Cardiac muscle cell (in vitro differentiated cells and primary cell): Measurements from ENCODE around the gene GSTO2. TPM values are rescaled to one million over a fixed set of nuclear protein-coding genes. Genes with fewer than 3 reads are reported as not detected.

Source experiments
- DNase-seq, 2 donors: peaks; one replicate each; pipeline versions ENCODE4 v3.0.0 to v3.0.0-alpha.2; 2010 to 2017; ENCODE audit warnings: low read depth in 1 of 2, low spot score in 1 of 2
- H3K27ac ChIP-seq: fragments of 200-600 bp; sonication (generic); 2 replicates; pipeline ENCODE4 v1.5.1; 2016
- H3K27me3 ChIP-seq: fragments of 200-600 bp; sonication (generic); 2 replicates; pipeline ENCODE4 v1.6.0; 2016; ENCODE audit warnings: control low read depth
- H3K36me3 ChIP-seq: fragments of 200-600 bp; sonication (generic); 2 replicates; pipeline ENCODE4 v1.5.1; 2016; ENCODE audit warnings: control low read depth
- H3K4me1 ChIP-seq: fragments of 200-600 bp; sonication (generic); 2 replicates; pipeline ENCODE4 v1.8.1; 2017; ENCODE audit warnings: low read depth, mild to moderate bottlenecking, mixed run types
- H3K4me3 ChIP-seq: fragments of 200-600 bp; sonication (generic); 2 replicates; pipeline ENCODE4 v1.5.1; 2016; ENCODE audit warnings: mild to moderate bottlenecking
- H3K9me3 ChIP-seq: fragments of 200-600 bp; sonication (generic); 2 replicates; pipeline ENCODE4 v1.5.1; 2017; ENCODE audit warnings: low read depth, mild to moderate bottlenecking, control low read depth
- CTCF ChIP-seq: IDR thresholded peaks from 2 replicates; pipeline ENCODE4 v1.5.1; 2012; ENCODE audit warnings: low read depth, mild to moderate bottlenecking, low read length
- polyA plus RNA-seq: library from polyadenylated mRNA; unstranded; fragments of >200 nt; fragmentation: Nextera tagmentation; extraction: Ambion mirVana; gene quantifications from 2 replicates; pipeline ENCODE4 v1.2.1, GENCODE V29; 2016
- total RNA-seq: library from RNA; depleted of rRNA; stranded (reverse); fragments of >200 nt; gene quantifications from 2 replicates; pipeline ENCODE4 v1.2.3, GENCODE V29; 2016

The GSTO2 gene
- total and polyA plus RNA-seq, 2 experiments from 2014 or later, result 2.2 to 3.0 TPM

GRCh38 chr10:104277785-104278184, 8.8 kb downstream of the GSTO2 start:
- Histone ChIP-seq H3K27me3 (no peaks in the 10 kb centered on the region), H3K4me3 (no peak overlapping the region), H3K36me3 (no peaks in the 10 kb centered on the region), H3K4me1 (no peaks in the 10 kb centered on the region), H3K9me3 (no peaks in the 10 kb centered on the region), H3K27ac (no peak overlapping the region)
- DNase-seq, result no peak
- no peak for TF ChIP-seq CTCF

DNA sequence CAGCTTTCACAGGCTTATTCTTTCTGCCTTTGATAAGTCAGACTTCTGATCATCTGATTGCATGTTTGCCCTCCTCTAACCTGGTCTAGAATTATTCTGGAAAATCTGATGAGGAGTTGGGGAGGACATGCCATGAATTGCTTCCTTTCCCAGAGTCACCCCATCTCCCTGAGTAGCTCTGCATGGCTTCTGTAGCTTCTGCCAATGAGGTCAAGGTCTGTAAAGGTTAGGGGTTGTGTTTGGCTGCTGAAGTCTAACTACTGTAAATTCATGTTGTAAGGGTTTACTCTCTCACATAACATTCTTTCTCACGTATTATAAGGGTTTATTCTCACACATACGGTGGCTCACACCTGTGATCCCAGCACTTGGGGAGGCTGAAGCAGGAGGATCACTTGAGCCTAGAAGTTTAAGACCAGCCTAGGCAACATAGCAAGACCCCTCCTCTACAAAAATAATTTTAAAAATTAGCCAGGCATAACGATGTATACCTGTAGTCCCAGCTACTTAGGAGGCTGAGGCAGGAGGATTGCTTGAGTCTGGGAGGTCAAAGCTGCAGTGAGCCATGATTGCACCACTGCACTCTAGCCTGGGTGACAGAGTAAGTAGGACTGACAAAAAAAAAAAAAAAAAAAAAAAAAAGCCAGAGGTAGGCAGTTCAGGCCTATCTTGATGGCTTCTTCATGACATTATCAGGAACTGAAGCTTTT, 10.7 kb downstream of the GSTO2 start:
- Histone ChIP-seq H3K4me1 (no peaks in the 10 kb centered on the region), H3K9me3 (no peaks in the 10 kb centered on the region), H3K4me3 (no peak overlapping the region), H3K27me3 (no peaks in the 10 kb centered on the region), H3K36me3 (no peaks in the 10 kb centered on the region), H3K27ac (no peak overlapping the region)
- TF ChIP-seq CTCF, result no peak
- no peak for DNase-seq

- no peak for TF ChIP-seq CTCF
- Histone ChIP-seq H3K4me1 (no peaks in the 10 kb centered on the region), H3K9me3 (no peaks in the 10 kb centered on the region), H3K36me3 (no peaks in the 10 kb centered on the region), H3K27ac (no peak overlapping the region), H3K4me3 (no peak overlapping the region), H3K27me3 (no peaks in the 10 kb centered on the region)
- DNase-seq, result no peak
Measured at GRCh38 chr10:104281694-104282093, 12.7 kb downstream of the GSTO2 start.

GRCh38 chr10:104284846-104285245, 15.9 kb downstream of the GSTO2 start:
- Histone ChIP-seq H3K27ac (no peak overlapping the region), H3K9me3 (no peaks in the 10 kb centered on the region), H3K27me3 (no peaks in the 10 kb centered on the region), H3K4me1 (no peaks in the 10 kb centered on the region), H3K4me3 (no peak overlapping the region), H3K36me3 (no peaks in the 10 kb centered on the region)
- TF ChIP-seq CTCF, result no peak
- DNase-seq, result no peak

DNA sequence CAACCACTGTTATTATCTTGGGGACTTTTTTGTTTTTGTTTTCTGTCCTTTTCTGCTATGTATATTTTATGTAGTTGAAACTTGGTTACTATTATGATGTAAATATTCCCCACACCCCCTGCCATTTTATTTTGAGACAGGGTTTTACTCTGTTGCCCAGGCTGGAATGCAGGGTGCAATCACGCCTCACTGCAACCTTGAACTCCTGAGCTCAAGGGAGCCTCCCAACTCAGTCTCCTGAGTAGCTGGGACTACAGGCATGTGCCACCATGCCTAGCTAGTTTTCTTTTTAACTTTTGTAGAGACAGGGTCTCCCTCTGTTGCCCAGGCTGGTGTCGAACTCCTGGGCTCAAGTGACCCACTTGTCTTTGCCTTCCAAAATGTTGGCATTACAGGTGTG, 18.0 kb downstream of the GSTO2 start:
- no peaks in the 10 kb centered on the region for H3K27me3 ChIP-seq
- H3K36me3 ChIP-seq, result no peaks in the 10 kb centered on the region
- TF ChIP-seq CTCF, result no peak
- H3K4me3 ChIP-seq, result no peak overlapping the region
- H3K4me1 ChIP-seq, result no peaks in the 10 kb centered on the region
- no peak overlapping the region for H3K27ac ChIP-seq
- H3K9me3 ChIP-seq, result no peaks in the 10 kb centered on the region
- DNase-seq, result no peak

DNA sequence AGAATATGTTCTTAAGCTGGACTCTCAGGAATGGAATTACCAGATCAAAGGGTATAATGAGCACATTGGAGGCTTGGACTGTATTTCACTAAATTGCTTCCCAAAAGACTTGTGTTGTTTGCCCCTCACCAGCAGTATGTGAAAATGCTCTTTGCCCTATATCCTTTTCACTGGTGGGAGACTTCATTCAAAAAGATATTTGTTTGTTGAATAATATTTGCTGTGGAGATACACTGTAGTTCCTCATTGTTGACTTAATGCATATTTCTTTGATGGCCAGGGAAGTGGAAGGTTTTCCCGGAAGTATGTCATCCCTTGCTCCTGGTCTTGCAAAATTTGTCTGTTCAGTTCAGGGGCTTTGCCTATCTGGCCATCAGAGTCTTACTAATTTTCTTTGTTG, 19.4 kb downstream of the GSTO2 start:
- no peaks in the 10 kb centered on the region for H3K36me3 ChIP-seq
- no peaks in the 10 kb centered on the region for H3K9me3 ChIP-seq
- H3K27ac ChIP-seq, result no peak overlapping the region
- no peak overlapping the region for H3K4me3 ChIP-seq
- no peak for DNase-seq
- H3K27me3 ChIP-seq, result no peaks in the 10 kb centered on the region
- no peak for TF ChIP-seq CTCF
- no peaks in the 10 kb centered on the region for H3K4me1 ChIP-seq
